Fibroblast of lung (primary cell): ENCODE results near the gene CSPG5.

Experiments used
- CTCF ChIP-seq, 2 donors: IDR thresholded peaks in 1 of 2; conservative IDR thresholded peaks in 1 of 2; 1 replicate in 1 of 2; 2 replicates in 1 of 2; pipeline ENCODE4 v1.5.1; 2011 to 2012; ENCODE audit warnings: low read length in 2 of 2, control low read depth in 1 of 2, inconsistent platforms in 1 of 2, low read depth in 1 of 2, mild to moderate bottlenecking in 1 of 2
- EZH2 ChIP-seq: IDR thresholded peaks from 2 replicates; pipeline ENCODE4 v1.5.1; 2012; ENCODE audit warnings: low read length, control low read depth, mild to moderate bottlenecking; ENCODE audit errors: missing control alignments

DNA sequence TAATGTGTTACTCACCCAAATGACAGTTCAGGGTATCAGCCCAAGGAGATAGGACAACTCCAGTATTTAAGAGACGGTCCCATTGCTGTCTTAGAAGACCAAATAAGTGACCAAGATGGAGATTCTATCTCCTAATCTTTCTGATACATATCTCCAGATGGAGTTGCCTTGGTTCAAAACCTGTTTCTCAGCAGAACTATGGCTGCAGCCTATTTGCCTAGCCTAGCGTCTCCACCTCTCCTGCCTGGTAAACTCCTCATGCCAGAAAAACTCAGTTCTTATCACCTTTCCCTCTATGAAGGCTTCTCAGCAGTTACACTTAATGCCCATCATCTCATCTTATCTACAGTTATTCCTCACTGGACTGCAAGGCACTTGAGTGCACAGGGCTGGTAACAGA is 1.2 kb upstream of the CSPG5 start:
- no peak for TF ChIP-seq CTCF (conservative IDR thresholded peaks at IDR 0.05 in 1 of 2, IDR thresholded peaks at IDR 0.05 in 1 of 2; ENCODE audit: low read depth in 1 of 2, low read length in 2 of 2)
- TF ChIP-seq EZH2: no peak
